ENCODE measurements around the gene PER2. TPM values are rescaled to one million over a fixed set of nuclear protein-coding genes. Genes with fewer than 3 reads are reported as not detected.

PER2 gene
- total and polyA plus RNA-seq, 10 of the 15 experiments (the other 5 are each of a cell fraction or from before 2014, with no cell fraction given) = 1.5 to 15.1 (median 4.6) TPM

DNA sequence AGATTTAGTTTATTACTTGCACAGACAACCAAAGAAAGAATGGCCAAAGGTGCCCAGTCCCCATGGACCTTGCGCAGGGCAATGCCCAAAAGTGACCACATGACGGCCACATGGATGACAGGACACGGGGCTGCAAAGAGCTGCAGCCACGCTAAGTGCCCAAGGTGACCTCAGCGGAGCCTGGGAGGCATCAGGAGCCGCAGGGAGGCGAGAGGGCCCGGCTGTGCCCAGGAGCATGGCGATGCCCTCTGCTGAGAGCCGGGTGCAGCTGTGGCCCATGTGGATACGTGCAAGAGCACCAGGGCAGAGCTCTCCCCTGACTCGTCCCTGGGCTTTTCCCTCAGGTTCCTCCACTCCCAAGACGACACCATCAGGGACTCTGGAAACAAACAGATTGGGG is 63.3 kb downstream of the PER2 start:
- no peak overlapping the region for H3K27ac ChIP-seq (ENCODE audit: control insufficient read depth, insufficient read depth)
- H3K4me3 ChIP-seq = no peak overlapping the region
- no peaks in the 10 kb centered on the region for H3K79me2 ChIP-seq (ENCODE audit: control insufficient read depth, insufficient read depth, low read length)
- intact Hi-C loops (cut with micrococcal nuclease; ENCODE audit: unreplicated experiment) (no loop called here), in situ Hi-C loops (cut with MboI) (no loop called here)
- DNase-seq (ENCODE audit: low read depth, low spot score) (no peak), FAIRE-seq (no peak), ATAC-seq (no peak)
- H3K9ac ChIP-seq (ENCODE audit: control insufficient read depth, insufficient read depth, low read length) = no peak overlapping the region
- H3K4me1 ChIP-seq (ENCODE audit: control insufficient read depth, insufficient read depth, low read length) = no peaks in the 10 kb centered on the region
- RAD21 ChIA-PET (ENCODE audit: unreplicated experiment) = no interaction called here
- no peaks in the 10 kb centered on the region for H4K20me1 ChIP-seq (ENCODE audit: control insufficient read depth, insufficient read depth)
- no peaks in the 10 kb centered on the region for H3K9me3 ChIP-seq (replicated peaks; ENCODE audit: control insufficient read depth, insufficient read depth, low read length)
- CTCF ChIA-PET = no interaction called here
- SMC1A ChIA-PET (ENCODE audit: uncharacterized antibody, unreplicated experiment) = no interaction called here
- no peak overlapping the region for H2AFZ ChIP-seq (ENCODE audit: control insufficient read depth, low read depth, low read length)
- no peaks in the 10 kb centered on the region; a peak in 2 of 4 replicates for H3K27me3 ChIP-seq (replicated peaks in 1 of 2; ENCODE audit: control insufficient read depth in 2 of 2, insufficient read depth in 2 of 2, low read length in 1 of 2)
- POLR2A ChIA-PET = no interaction called here
- no peak overlapping the region for H3K4me2 ChIP-seq (ENCODE audit: control insufficient read depth, insufficient read depth)
- no TSS peak for BruUV-seq (replicated peaks)
- no peaks in the 10 kb centered on the region for H3K36me3 ChIP-seq (ENCODE audit: control insufficient read depth in 2 of 2, insufficient read depth in 2 of 2, low read length in 1 of 2)
- WGBS (ENCODE audit: insufficient coverage, insufficient replicate concordance, low lambda C conversion rate, missing lambda C conversion rate) = 50% methylated on average over 13 of the region's 13 CpGs
- no peak for TF ChIP-seq FOXM1 (IDR thresholded peaks at IDR 0.05; ENCODE audit: low read depth, low read length)
- no peak for TF ChIP-seq TBL1XR1 (IDR thresholded peaks at IDR 0.05; ENCODE audit: low read depth, low read length)
- TF ChIP-seq EP300 (IDR thresholded peaks at IDR 0.05; ENCODE audit: borderline replicate concordance in 1 of 2, control insufficient read depth in 1 of 2, low read depth in 2 of 2, low read length in 2 of 2) = no peak
- no peak for TF ChIP-seq HDGF (IDR thresholded peaks at IDR 0.05)
- no peak for TF ChIP-seq RBBP5 (conservative IDR thresholded peaks at IDR 0.05)
- no peak for TF ChIP-seq BMI1 (IDR thresholded peaks at IDR 0.05; ENCODE audit: borderline replicate concordance)
- TF ChIP-seq FOS (IDR thresholded peaks at IDR 0.05; ENCODE audit: borderline replicate concordance, extremely low read depth, insufficient read length) = no peak
- TF ChIP-seq, protein P1, sequence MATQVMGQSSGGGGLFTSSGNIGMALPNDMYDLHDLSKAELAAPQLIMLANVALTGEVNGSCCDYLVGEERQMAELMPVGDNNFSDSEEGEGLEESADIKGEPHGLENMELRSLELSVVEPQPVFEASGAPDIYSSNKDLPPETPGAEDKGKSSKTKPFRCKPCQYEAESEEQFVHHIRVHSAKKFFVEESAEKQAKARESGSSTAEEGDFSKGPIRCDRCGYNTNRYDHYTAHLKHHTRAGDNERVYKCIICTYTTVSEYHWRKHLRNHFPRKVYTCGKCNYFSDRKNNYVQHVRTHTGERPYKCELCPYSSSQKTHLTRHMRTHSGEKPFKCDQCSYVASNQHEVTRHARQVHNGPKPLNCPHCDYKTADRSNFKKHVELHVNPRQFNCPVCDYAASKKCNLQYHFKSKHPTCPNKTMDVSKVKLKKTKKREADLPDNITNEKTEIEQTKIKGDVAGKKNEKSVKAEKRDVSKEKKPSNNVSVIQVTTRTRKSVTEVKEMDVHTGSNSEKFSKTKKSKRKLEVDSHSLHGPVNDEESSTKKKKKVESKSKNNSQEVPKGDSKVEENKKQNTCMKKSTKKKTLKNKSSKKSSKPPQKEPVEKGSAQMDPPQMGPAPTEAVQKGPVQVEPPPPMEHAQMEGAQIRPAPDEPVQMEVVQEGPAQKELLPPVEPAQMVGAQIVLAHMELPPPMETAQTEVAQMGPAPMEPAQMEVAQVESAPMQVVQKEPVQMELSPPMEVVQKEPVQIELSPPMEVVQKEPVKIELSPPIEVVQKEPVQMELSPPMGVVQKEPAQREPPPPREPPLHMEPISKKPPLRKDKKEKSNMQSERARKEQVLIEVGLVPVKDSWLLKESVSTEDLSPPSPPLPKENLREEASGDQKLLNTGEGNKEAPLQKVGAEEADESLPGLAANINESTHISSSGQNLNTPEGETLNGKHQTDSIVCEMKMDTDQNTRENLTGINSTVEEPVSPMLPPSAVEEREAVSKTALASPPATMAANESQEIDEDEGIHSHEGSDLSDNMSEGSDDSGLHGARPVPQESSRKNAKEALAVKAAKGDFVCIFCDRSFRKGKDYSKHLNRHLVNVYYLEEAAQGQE (IDR thresholded peaks at IDR 0.05; ENCODE audit: low read depth, low read length) = no peak
- TF ChIP-seq, protein P2, sequence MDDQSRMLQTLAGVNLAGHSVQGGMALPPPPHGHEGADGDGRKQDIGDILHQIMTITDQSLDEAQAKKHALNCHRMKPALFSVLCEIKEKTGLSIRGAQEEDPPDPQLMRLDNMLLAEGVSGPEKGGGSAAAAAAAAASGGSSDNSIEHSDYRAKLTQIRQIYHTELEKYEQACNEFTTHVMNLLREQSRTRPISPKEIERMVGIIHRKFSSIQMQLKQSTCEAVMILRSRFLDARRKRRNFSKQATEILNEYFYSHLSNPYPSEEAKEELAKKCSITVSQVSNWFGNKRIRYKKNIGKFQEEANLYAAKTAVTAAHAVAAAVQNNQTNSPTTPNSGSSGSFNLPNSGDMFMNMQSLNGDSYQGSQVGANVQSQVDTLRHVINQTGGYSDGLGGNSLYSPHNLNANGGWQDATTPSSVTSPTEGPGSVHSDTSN (IDR thresholded peaks at IDR 0.05; ENCODE audit: insufficient replicate concordance, low read depth, low read length) = no peak
- TF ChIP-seq BRCA1 (IDR thresholded peaks at IDR 0.05; ENCODE audit: low read depth, low read length) = no peak
- TF ChIP-seq ZNF384 (IDR thresholded peaks at IDR 0.05; ENCODE audit: borderline replicate concordance, low read depth, low read length) = no peak
- TF ChIP-seq RAD21 (IDR thresholded peaks at IDR 0.05; ENCODE audit: insufficient read depth, low read depth, low read length) = no peak
- TF ChIP-seq, protein P3, sequence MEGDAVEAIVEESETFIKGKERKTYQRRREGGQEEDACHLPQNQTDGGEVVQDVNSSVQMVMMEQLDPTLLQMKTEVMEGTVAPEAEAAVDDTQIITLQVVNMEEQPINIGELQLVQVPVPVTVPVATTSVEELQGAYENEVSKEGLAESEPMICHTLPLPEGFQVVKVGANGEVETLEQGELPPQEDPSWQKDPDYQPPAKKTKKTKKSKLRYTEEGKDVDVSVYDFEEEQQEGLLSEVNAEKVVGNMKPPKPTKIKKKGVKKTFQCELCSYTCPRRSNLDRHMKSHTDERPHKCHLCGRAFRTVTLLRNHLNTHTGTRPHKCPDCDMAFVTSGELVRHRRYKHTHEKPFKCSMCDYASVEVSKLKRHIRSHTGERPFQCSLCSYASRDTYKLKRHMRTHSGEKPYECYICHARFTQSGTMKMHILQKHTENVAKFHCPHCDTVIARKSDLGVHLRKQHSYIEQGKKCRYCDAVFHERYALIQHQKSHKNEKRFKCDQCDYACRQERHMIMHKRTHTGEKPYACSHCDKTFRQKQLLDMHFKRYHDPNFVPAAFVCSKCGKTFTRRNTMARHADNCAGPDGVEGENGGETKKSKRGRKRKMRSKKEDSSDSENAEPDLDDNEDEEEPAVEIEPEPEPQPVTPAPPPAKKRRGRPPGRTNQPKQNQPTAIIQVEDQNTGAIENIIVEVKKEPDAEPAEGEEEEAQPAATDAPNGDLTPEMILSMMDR (IDR thresholded peaks at IDR 0.05 in 2 of 3, conservative IDR thresholded peaks at IDR 0.05 in 1 of 3; ENCODE audit: control insufficient read depth in 2 of 3, extremely low read depth in 1 of 3, insufficient read depth in 1 of 3, low read depth in 3 of 3, low read length in 3 of 3) = no peak
- TF ChIP-seq, protein P4, sequence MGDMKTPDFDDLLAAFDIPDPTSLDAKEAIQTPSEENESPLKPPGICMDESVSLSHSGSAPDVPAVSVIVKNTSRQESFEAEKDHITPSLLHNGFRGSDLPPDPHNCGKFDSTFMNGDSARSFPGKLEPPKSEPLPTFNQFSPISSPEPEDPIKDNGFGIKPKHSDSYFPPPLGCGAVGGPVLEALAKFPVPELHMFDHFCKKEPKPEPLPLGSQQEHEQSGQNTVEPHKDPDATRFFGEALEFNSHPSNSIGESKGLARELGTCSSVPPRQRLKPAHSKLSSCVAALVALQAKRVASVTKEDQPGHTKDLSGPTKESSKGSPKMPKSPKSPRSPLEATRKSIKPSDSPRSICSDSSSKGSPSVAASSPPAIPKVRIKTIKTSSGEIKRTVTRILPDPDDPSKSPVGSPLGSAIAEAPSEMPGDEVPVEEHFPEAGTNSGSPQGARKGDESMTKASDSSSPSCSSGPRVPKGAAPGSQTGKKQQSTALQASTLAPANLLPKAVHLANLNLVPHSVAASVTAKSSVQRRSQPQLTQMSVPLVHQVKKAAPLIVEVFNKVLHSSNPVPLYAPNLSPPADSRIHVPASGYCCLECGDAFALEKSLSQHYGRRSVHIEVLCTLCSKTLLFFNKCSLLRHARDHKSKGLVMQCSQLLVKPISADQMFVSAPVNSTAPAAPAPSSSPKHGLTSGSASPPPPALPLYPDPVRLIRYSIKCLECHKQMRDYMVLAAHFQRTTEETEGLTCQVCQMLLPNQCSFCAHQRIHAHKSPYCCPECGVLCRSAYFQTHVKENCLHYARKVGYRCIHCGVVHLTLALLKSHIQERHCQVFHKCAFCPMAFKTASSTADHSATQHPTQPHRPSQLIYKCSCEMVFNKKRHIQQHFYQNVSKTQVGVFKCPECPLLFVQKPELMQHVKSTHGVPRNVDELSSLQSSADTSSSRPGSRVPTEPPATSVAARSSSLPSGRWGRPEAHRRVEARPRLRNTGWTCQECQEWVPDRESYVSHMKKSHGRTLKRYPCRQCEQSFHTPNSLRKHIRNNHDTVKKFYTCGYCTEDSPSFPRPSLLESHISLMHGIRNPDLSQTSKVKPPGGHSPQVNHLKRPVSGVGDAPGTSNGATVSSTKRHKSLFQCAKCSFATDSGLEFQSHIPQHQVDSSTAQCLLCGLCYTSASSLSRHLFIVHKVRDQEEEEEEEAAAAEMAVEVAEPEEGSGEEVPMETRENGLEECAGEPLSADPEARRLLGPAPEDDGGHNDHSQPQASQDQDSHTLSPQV (IDR thresholded peaks at IDR 0.05) = no peak

Measured in GM12878 (cell line).